ENCODE measurements around the gene WNT3A. TPM values are rescaled to one million over a fixed set of nuclear protein-coding genes. Genes with fewer than 3 reads are reported as not detected.

Gene WNT3A
- total and polyA plus RNA-seq, 2 of the 4 experiments (the other 2 are of a cell fraction) = not detected

DNA sequence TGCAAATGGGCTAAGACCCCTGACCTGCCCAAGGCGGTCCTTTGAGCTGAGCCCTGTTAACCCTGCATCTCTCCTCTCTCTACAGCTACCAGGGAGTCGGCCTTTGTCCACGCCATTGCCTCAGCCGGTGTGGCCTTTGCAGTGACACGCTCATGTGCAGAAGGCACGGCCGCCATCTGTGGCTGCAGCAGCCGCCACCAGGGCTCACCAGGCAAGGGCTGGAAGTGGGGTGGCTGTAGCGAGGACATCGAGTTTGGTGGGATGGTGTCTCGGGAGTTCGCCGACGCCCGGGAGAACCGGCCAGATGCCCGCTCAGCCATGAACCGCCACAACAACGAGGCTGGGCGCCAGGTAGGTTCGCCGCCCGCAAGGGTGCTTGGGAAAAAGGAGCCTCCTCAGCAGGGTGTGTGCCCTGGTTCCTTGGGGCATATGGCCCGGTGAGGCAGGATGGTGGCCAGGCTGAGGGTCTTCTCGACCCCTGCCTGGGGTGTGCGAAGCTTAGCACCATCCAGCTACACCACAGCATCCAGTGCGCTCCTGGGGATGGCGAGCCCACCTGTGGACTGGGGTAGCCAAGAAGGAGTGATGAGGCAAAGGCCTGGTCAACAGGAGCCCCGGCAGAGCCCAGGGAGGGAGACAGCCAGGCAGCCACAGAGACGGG, 43.9 kb downstream of the WNT3A start:
- Histone ChIP-seq H4K91ac (ENCODE audit: insufficient read depth, low read depth, low read length) (no peak overlapping the region), H2AK5ac (ENCODE audit: low read depth, low read length) (no peak overlapping the region), H3K4ac (ENCODE audit: low read depth, low read length) (no peak overlapping the region), H3K56ac (ENCODE audit: extremely low read depth, insufficient read depth, low read length) (no peak overlapping the region), H3K4me2 (ENCODE audit: low read depth, low read length) (no peak overlapping the region), H2BK5ac (ENCODE audit: low read depth, low read length, poor library complexity, severe bottlenecking) (no peak overlapping the region), H3K27me3 (ENCODE audit: control insufficient read depth, insufficient read depth, low read length) (peaks cover 12% of the 10 kb centered on the region), H2BK20ac (ENCODE audit: low read depth, low read length) (no peak overlapping the region), H2AFZ (replicated peaks; ENCODE audit: low read length, poor library complexity) (no peak overlapping the region), H4K5ac (ENCODE audit: low read depth, low read length) (no peak overlapping the region), H2BK120ac (ENCODE audit: low read depth, low read length) (no peak overlapping the region), H3K4me1 (ENCODE audit: control insufficient read depth, insufficient read depth, low read length) (no peaks in the 10 kb centered on the region), H2BK15ac (ENCODE audit: low read depth, low read length) (no peak overlapping the region), H3K79me1 (ENCODE audit: low read depth in 1 of 2, low read length in 2 of 2) (no peaks in the 10 kb centered on the region), H3K14ac (replicated peaks; ENCODE audit: low read depth, low read length) (no peak overlapping the region), H3K36me3 (ENCODE audit: control insufficient read depth, insufficient read depth, low read length) (no peaks in the 10 kb centered on the region), H3K9me1 (ENCODE audit: insufficient read depth, low read length) (no peaks in the 10 kb centered on the region), H3K4me3 (ENCODE audit: insufficient read depth, low read depth, low read length) (no peak overlapping the region), H3K18ac (ENCODE audit: low read depth, low read length) (no peak overlapping the region), H3K27ac (ENCODE audit: insufficient read depth, low read length) (no peak overlapping the region), H3K9me3 (ENCODE audit: control insufficient read depth, insufficient read depth, low read length) (peaks cover 5% of the 10 kb centered on the region; the same call in 1 of the 2 replicates), H3K9ac (ENCODE audit: low read depth, low read length) (no peak overlapping the region), H3K23ac (ENCODE audit: low read depth, low read length) (no peak overlapping the region), H2AK9ac (replicated peaks; ENCODE audit: low read depth, low read length, poor library complexity) (no peak overlapping the region), H4K20me1 (ENCODE audit: insufficient read depth, low read length) (no peaks in the 10 kb centered on the region; the same call in none of the 2 replicates), H4K8ac (ENCODE audit: low read depth in 2 of 2, low read length in 2 of 2) (no peak overlapping the region)
- POLR2A ChIA-PET (ENCODE audit: unreplicated experiment) = no interaction called here
- DNase-seq (no peak), ATAC-seq (ENCODE audit: low read depth) (no peak)
- no TSS peak for BruUV-seq (replicated peaks)
- 73% methylated on average over 8 of the region's 30 CpGs; no CpG with 5 or more reads in 1 of the 2 experiments for WGBS, 2 experiments (ENCODE audit: extremely low coverage in 2 of 2, insufficient read length in 1 of 2)
- dilution Hi-C loops (cut with HindIII; ENCODE audit: low sequenced_read_pairs, unreplicated experiment) (no loop called here), intact Hi-C loops (cut with micrococcal nuclease) (no loop called here), in situ Hi-C loops (cut with MboI; ENCODE audit: low sequenced_read_pairs) (no loop called here)
- CTCF ChIA-PET = no interaction called here
- no peak for TF ChIP-seq MXI1 (IDR thresholded peaks at IDR 0.05; ENCODE audit: borderline replicate concordance, low read depth, low read length)
- no peak for TF ChIP-seq FOS (IDR thresholded peaks at IDR 0.05; ENCODE audit: low read depth, low read length)
- TF ChIP-seq RFX5 (IDR thresholded peaks at IDR 0.05; ENCODE audit: low read depth, low read length) = no peak
- TF ChIP-seq CHD1 (IDR thresholded peaks at IDR 0.05; ENCODE audit: low read depth, low read length) = no peak
- no peak for TF ChIP-seq USF2 (IDR thresholded peaks at IDR 0.05; ENCODE audit: low read depth, low read length)
- TF ChIP-seq BHLHE40 (IDR thresholded peaks at IDR 0.05; ENCODE audit: low read depth, low read length) = no peak
- TF ChIP-seq, protein P1, sequence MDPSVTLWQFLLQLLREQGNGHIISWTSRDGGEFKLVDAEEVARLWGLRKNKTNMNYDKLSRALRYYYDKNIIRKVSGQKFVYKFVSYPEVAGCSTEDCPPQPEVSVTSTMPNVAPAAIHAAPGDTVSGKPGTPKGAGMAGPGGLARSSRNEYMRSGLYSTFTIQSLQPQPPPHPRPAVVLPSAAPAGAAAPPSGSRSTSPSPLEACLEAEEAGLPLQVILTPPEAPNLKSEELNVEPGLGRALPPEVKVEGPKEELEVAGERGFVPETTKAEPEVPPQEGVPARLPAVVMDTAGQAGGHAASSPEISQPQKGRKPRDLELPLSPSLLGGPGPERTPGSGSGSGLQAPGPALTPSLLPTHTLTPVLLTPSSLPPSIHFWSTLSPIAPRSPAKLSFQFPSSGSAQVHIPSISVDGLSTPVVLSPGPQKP (IDR thresholded peaks at IDR 0.05; ENCODE audit: borderline replicate concordance, low read depth, low read length) = no peak
- TF ChIP-seq MAFK (IDR thresholded peaks at IDR 0.05; ENCODE audit: low read depth, low read length) = no peak
- no peak for TF ChIP-seq CEBPB (IDR thresholded peaks at IDR 0.05; ENCODE audit: low read depth, low read length)
- TF ChIP-seq MAZ (IDR thresholded peaks at IDR 0.05; ENCODE audit: borderline replicate concordance, low read depth, low read length) = no peak
- TF ChIP-seq CTCF (conservative IDR thresholded peaks at IDR 0.05; ENCODE audit: low read depth, low read length) = no peak
- TF ChIP-seq RCOR1 (IDR thresholded peaks at IDR 0.05; ENCODE audit: insufficient replicate concordance, low read length) = no peak
- TF ChIP-seq RAD21 (IDR thresholded peaks at IDR 0.05; ENCODE audit: low read length) = no peak
- no peak for TF ChIP-seq POLR2A (IDR thresholded peaks at IDR 0.05; ENCODE audit: low read depth, low read length)
- TF ChIP-seq SMC3 (IDR thresholded peaks at IDR 0.05; ENCODE audit: low read depth, low read length) = no peak
- TF ChIP-seq NFE2L2 (IDR thresholded peaks at IDR 0.05; ENCODE audit: low read depth, low read length) = no peak
